ENCODE data around the gene GALNT12.

GRCh38 chr9:98899408-98900056, 92.1 kb downstream of the GALNT12 start:
- TF ChIP-seq, protein P1, sequence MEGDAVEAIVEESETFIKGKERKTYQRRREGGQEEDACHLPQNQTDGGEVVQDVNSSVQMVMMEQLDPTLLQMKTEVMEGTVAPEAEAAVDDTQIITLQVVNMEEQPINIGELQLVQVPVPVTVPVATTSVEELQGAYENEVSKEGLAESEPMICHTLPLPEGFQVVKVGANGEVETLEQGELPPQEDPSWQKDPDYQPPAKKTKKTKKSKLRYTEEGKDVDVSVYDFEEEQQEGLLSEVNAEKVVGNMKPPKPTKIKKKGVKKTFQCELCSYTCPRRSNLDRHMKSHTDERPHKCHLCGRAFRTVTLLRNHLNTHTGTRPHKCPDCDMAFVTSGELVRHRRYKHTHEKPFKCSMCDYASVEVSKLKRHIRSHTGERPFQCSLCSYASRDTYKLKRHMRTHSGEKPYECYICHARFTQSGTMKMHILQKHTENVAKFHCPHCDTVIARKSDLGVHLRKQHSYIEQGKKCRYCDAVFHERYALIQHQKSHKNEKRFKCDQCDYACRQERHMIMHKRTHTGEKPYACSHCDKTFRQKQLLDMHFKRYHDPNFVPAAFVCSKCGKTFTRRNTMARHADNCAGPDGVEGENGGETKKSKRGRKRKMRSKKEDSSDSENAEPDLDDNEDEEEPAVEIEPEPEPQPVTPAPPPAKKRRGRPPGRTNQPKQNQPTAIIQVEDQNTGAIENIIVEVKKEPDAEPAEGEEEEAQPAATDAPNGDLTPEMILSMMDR (conservative IDR thresholded peaks at IDR 0.05; ENCODE audit: low read depth, low read length): no peak
- TF ChIP-seq EZH2 (IDR thresholded peaks at IDR 0.05; ENCODE audit: low read length, unreplicated experiment): no peak
